Stimulated activated CD8-positive, alpha-beta memory T cell treated with anti-CD3 and anti-CD28 coated beads, Interleukin-4, amount 100 ng/mL, for 4 hours (primary cell): Measurements from ENCODE around the gene SUB1.
"Not testable (repeated sequence)": the region's sequence is repeated elsewhere in the genome, so short reads cannot be mapped to it uniquely, and the experiment has no call there.

Experiments used
- DNase-seq, 2 donors: peaks; one replicate each; pipeline ENCODE4 v3.0.0-alpha.2; 2020; ENCODE audit warnings: low read depth in 2 of 2, low spot score in 1 of 2

Gene SUB1

GRCh38 chr5:32563614-32564013, 21.7 kb upstream of the SUB1 start:
- no peak for DNase-seq

- DNase-seq: no peak
These were observed 20.2 kb upstream of the SUB1 start for GRCh38 chr5:32565145-32565544.

DNA sequence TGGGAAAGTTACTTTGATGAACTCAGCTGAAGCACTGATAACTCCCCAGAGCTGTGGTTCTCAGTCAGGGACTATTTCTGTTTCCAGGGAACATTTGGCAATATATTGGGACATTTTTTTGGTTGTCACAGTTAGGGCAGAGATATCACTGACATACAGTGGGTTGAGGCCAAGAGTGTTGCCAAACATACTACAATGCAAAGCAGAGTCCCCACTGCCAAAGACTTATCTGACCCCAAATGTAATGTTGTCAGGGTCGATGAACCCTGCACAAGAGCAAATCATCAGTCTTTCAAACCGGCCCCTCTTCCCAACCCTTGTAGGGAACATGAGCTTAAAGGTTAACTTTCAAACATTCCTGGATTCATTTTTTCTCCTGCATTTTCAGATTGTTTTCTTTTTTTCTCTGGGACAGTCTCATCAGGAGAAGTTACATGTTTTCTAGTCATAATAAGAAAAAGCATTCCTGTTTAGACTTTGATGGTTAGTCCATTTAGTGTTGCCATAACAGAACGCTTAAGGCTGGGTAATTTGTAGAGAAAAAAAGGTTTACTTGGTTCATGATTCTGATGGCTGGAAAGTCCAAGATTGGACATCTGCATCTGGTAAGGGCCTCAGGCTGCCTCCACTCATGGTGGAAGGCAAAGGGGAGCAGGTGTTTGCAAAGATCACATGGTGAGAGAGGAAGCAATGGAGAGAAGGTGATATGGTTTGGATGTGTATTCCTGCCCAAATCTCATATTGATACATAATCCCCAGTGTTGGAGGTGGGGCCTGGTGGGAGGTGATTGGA, 18.8 kb upstream of the SUB1 start:
- no peak for DNase-seq

DNA sequence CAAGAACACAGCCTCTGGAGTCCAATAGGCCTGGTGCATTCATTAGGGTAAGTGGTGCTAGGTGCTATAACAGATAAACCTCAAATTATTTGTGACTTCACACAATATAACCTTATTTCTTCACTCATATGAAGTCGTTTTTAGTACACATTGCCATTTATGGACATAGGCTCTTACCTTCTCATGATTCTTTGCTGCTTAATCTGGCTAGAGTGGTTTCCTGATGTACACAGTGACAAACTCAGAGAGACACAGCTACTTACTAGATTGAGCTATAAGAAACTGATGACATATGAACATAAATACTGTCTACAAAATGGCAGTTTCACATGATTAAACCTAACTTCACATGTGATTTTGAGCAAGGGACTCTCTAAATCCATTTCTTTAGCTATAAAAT, 14.2 kb upstream of the SUB1 start:
- DNase-seq: no peak

- no peak for DNase-seq
These were observed 12.4 kb upstream of the SUB1 start for GRCh38 chr5:32572778-32573480.

DNA sequence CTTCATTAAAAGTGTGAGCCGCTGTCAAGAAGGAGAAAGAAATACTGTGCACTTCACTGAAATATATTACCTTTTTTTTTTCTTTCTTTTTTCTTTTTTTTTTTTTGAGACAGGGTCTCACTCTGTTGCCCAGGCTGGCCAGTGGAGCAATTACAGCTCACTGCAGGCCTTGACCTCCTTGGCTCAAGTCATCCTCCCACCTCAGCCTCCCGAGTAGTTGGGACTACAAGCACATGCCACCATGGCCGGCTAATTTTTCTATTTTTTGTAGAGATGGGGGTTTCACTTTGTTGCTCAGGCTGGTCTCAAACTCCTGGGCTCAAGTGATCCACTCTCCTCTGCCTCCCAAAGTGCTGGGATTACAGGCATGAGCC, 11.9 kb upstream of the SUB1 start:
- not testable (repeated sequence) for DNase-seq

GRCh38 chr5:32574540-32575175, 10.7 kb upstream of the SUB1 start:
- DNase-seq: no peak

DNA sequence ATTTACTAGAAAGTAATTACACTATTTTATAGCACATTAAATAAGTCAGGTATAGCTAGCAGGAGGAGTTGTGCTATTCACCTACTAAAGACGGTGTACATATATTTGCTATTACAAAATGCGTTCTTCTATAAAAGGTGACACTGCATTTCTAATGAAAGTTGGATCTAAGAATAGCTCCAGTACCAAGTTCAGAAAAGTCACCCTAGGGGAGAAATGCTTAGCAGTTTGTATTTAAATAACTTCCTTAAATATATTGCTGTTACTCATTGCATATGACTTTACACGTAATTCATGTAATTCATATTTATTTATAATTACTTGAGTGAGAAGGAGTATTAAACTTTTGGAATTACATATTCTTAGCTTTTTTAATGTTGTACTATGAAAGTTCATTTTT, 7.0 kb upstream of the SUB1 start:
- DNase-seq: no peak

- DNase-seq: no peak
These were observed 6.6 kb upstream of the SUB1 start for GRCh38 chr5:32578764-32579163.

GRCh38 chr5:32581010-32581785, 4.2 kb upstream of the SUB1 start:
- no peak for DNase-seq

GRCh38 chr5:32583582-32584232, 1.6 kb upstream of the SUB1 start:
- no peak for DNase-seq

GRCh38 chr5:32584646-32585045, 711 bp upstream of the SUB1 start:
- no peak for DNase-seq

DNA sequence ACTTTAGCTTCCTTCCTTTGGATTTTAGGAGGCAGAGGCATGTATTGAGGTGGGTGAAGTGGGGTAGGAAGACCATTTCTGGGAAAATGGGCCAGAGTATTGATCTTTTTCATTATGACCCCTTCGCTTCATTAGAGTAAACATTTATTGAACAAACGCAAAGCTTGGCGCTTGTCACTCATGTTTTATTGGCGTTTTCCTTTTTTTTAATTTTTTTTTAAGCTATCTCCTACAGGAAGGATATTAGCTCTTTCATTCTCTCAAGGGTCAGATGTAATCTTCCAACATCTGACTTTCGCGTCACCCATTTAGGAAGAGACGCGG, 273 bp upstream of the SUB1 start:
- no peak for DNase-seq

DNA sequence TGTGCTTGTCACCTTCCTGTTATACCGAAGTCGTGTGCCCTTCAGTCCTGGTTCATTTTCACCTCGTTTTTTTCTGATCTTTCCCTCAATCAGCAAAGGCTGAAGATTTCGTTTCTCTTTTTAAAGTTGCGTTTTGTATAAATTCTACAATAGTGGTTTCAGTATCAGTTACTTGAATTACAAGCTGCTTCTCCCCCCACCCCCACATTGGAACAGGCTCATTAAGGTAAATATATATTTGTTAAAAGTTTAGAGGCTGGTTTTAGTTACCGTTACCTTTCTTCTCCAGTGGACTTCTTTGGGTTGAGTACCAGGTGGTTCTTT, 881 bp downstream of the SUB1 start:
- no peak for DNase-seq

DNA sequence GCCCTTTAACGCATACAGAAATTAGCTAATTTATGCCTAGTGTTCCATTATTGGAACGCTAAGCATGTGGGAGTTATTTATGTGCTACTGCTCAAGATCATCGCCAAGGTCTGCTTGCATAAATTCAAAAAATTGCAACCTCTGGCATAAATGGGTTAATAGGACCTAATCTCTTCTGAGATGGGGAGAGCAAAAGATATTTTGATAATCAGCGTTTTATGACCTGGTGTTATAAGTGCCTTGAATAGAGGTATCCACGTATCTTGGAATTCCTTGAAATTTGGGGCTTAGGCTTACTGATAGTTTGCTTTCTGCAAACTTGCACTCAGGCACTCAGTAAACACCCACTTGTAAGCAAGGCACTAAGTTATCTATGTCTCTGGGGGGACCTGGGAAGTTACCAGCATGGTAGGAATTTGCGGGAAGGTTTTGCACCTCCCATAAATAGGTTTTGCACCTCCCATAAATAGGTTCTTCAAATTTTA, 1.8 kb downstream of the SUB1 start:
- DNase-seq: no peak

GRCh38 chr5:32589416-32589815, 4.1 kb downstream of the SUB1 start:
- DNase-seq: no peak

DNA sequence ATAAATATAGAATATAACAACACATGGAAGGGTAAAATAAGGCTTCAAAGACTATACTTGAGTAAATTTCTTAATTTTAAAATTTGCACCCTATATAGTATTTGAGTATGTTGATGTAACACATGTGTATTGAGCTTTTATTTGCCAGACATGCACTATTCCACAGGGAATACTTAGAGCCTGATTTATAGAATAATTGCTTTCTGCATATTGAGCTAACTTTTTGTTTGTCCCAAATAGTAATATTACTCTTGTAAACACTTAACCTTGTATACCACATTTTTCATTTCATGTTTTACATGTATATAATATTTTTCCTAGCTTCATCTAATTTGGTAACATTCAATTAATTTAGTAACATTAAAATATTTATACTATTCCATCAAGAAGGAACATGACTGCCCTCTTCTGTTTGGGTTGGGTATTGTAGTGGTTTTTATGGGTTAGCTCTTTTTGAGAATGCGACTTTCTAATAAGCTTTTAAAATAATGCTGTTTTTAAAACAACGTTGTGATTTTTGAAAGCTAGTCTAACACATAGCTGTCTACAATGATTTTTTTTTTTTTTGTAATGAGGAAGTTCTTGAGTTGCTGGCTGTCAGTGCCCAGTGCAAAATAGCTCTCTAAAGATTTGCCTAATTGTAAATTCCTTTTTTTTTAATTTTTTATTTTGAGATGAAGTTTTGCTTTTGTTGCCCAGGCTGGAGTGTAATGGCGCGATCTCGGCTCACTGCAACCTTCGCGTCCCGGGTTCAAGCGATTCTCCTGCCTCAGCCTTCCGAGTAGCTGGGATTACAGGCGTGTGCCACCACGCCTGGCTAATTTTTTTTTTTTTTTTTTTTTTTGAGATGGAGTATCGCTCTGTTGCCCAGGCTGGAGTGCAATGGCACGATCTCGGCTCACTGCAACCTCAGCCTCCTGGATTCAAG, 4.8 kb downstream of the SUB1 start:
- no peak for DNase-seq

GRCh38 chr5:32595118-32595517, 9.8 kb downstream of the SUB1 start:
- no peak for DNase-seq

DNA sequence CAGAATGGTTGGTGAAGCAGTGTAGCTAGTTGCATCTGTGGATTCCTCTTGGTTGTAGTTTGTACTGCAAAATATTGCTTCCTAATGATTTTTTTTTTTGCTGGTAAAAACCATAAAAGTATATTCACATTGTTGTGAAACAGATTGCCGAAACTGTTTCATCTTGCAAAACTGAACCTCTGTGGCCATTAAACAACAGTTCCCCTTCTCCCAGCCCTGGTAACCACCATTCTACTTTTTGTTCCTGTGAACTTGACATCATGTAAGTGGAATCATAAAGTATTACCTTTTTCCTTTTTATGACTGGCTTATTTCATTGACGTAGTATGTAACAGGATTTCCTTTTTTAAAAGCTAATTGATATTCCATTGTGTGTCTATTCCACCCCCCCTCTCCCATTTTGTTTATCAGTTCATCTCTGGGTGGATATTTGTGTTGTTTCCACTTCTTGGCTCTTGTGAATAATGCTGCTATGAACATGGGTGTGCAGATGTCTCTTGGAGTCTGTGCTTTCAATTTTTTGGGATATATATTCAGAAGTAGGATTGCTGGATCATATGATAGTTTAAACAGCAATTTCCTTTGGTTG, 11.8 kb downstream of the SUB1 start:
- no peak for DNase-seq
